ENCODE results near the gene GCN1. TPM values are rescaled to one million over a fixed set of nuclear protein-coding genes. Genes with fewer than 3 reads are reported as not detected.

The GCN1 gene
- total RNA-seq, 2 experiments from 2014 or later, result 130 to 137 TPM

- no peak for TF ChIP-seq CTCF (IDR thresholded peaks at IDR 0.05)
- CTCF ChIA-PET, result no interaction called here
- Mint-ChIP-seq H3K4me1 (ENCODE audit: low read depth) (peaks cover 42% of the 10 kb centered on the region), H3K36me3 (ENCODE audit: low read depth) (peaks cover 24% of the 10 kb centered on the region), H3K9me3 (no peaks in the 10 kb centered on the region), H3K4me3 (no peak overlapping the region), H3K27ac (no peak overlapping the region), H3K27me3 (no peaks in the 10 kb centered on the region)
- POLR2A ChIA-PET, result no interaction called here
- intact Hi-C loops (cut with micrococcal nuclease), result no loop called here
- DNase-seq (no peak), ATAC-seq (no peak)
These were observed 88.4 kb downstream of the GCN1 start for GRCh38 chr12:120106151-120106550.

GRCh38 chr12:120103371-120103770, 91.1 kb downstream of the GCN1 start:
- ChIA-PET CTCF (no interaction called here), POLR2A (interaction anchor here (1.4 to 6.0 kb wide), 2 partner anchors 9 to 13 kb away, joined by 6 to 47 read pairs; partner anchors contain the start of gene RAB35)
- Mint-ChIP-seq H3K27me3 (no peaks in the 10 kb centered on the region), H3K36me3 (ENCODE audit: low read depth) (peaks cover 21% of the 10 kb centered on the region), H3K9me3 (no peaks in the 10 kb centered on the region), H3K4me1 (ENCODE audit: low read depth) (peaks cover 22% of the 10 kb centered on the region), H3K27ac (no peak overlapping the region), H3K4me3 (no peak overlapping the region)
- ATAC-seq (no peak), DNase-seq (no peak)
- intact Hi-C loops (cut with micrococcal nuclease), result no loop called here
- TF ChIP-seq CTCF (IDR thresholded peaks at IDR 0.05), result no peak

DNA sequence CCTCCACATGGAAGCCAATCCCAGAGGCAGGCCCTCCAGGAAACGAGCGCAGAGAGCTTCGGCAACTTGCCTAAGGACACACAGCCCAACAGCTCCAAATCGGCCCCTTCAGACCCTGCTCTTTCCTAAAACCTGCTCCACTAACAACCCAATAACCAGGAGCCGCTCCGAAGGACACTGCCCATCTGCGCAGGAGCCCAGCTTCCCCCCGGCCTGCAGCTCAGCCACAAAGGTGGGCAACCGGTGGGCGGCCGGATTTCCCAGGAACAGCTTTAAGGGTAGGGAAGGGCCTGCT, 91.5 kb downstream of the GCN1 start:
- Mint-ChIP-seq H3K9me3 (no peaks in the 10 kb centered on the region), H3K27me3 (no peaks in the 10 kb centered on the region), H3K4me3 (no peak overlapping the region), H3K36me3 (ENCODE audit: low read depth) (peaks cover 24% of the 10 kb centered on the region), H3K27ac (no peak overlapping the region), H3K4me1 (ENCODE audit: low read depth) (peaks cover 20% of the 10 kb centered on the region)
- POLR2A ChIA-PET, result interaction anchor here (1.1 to 6.0 kb wide), 3 partner anchors 8 to 13 kb away, joined by 5 to 47 read pairs (median 6); partner anchors contain the start of gene RAB35
- CTCF ChIA-PET, result no interaction called here
- intact Hi-C loops (cut with micrococcal nuclease), result no loop called here
- DNase-seq, result no peak
- TF ChIP-seq CTCF (IDR thresholded peaks at IDR 0.05), result no peak
- ATAC-seq, result no peak

GRCh38 chr12:120102189-120103043, 92.1 kb downstream of the GCN1 start:
- ChIA-PET POLR2A (interaction anchor here (1.1 to 6.0 kb wide), 4 partner anchors 8 to 14 kb away, joined by 4 to 47 read pairs (median 6); partner anchors contain the start of gene RAB35), CTCF (no interaction called here)
- DNase-seq (no peak), ATAC-seq (no peak)
- Mint-ChIP-seq H3K4me3 (no peak overlapping the region), H3K27me3 (no peaks in the 10 kb centered on the region), H3K36me3 (ENCODE audit: low read depth) (peaks cover 23% of the 10 kb centered on the region), H3K4me1 (ENCODE audit: low read depth) (peaks cover 17% of the 10 kb centered on the region), H3K27ac (peak overlapping the region; percentile 66), H3K9me3 (no peaks in the 10 kb centered on the region)
- TF ChIP-seq CTCF (IDR thresholded peaks at IDR 0.05), result no peak
- intact Hi-C loops (cut with micrococcal nuclease), result no loop called here

DNA sequence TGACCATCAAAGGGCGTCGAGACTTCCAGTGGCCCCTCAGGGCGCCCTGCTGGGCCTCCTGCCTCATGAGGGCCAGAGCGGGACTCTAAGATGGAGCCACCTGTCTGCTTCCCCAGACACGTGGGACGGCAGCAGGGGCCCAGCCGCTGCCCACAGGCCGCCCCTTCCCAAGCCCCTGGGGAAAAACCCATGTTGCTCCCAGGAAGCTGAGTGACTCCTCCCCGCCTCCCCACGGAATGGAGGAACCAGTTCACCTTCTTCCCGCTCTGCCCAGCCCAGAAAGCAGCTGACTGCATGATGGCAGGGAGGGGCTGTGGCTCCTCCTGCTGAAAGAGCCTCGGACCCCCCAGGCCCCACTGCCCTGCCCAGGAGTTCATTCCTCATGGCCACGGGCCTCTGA, 92.9 kb downstream of the GCN1 start:
- ATAC-seq, result no peak

More for the DNA sequence above, 92.9 kb downstream of the GCN1 start:
- intact Hi-C loops (cut with micrococcal nuclease), result no loop called here
- TF ChIP-seq CTCF (IDR thresholded peaks at IDR 0.05), result no peak
- POLR2A ChIA-PET, result interaction anchor here (0.8 to 6.0 kb wide), 3 partner anchors 9 to 111 kb away, joined by 3 to 47 read pairs (median 4); partner anchors contain the start of gene RAB35
- H3K27ac Mint-ChIP-seq, result peak overlapping the region; percentile 76
- no peak for DNase-seq
- H3K4me1 Mint-ChIP-seq (ENCODE audit: low read depth), result peaks cover 17% of the 10 kb centered on the region
- no peaks in the 10 kb centered on the region for H3K9me3 Mint-ChIP-seq
- peaks cover 22% of the 10 kb centered on the region for H3K36me3 Mint-ChIP-seq (ENCODE audit: low read depth)
- no peak overlapping the region for H3K4me3 Mint-ChIP-seq
- H3K27me3 Mint-ChIP-seq, result no peaks in the 10 kb centered on the region
- CTCF ChIA-PET, result interaction anchor here (1.3 to 1.5 kb wide), 2 partner anchors 14 to 16 kb away, joined by 3 to 5 read pairs; no protein-coding TSS in a partner anchor
